OCI-LY3 (cell line): Measurements from ENCODE around the gene CIAO2B.
A peak's percentile ranks its signal among the peaks of the same experiment; 100 is the strongest.

Experiments
- H2AFZ ChIP-seq: fragments of 200-600, 300-600 bp; shearing (Covaris generic); 2 replicates; pipeline ENCODE4 v1.6.0; 2014; ENCODE audit warnings: antibody characterized with exemption, low read depth, low read length
- H3K27ac ChIP-seq: fragments of 200-600, 300-600 bp; sonication (generic); 2 replicates; pipeline ENCODE4 v1.5.1; 2014; ENCODE audit warnings: mild to moderate bottlenecking, low read length, moderate library complexity, mixed read lengths
- H3K27me3 ChIP-seq: fragments of 200-600, 300-600 bp; sonication (generic); 2 replicates; pipeline ENCODE4 v1.6.1; 2014; ENCODE audit warnings: low read depth, low read length, mixed read lengths
- H3K36me3 ChIP-seq: fragments of 200-600, 300-600 bp; sonication (generic); replicated peaks from 2 replicates; pipeline ENCODE3; 2014; ENCODE audit warnings: low read depth, low read length, mixed read lengths
- H3K4me1 ChIP-seq: fragments of 300-600, 200-600 bp; sonication (generic); 2 replicates; pipeline ENCODE4 v1.6.1; 2014; ENCODE audit warnings: low read length, mixed read lengths
- H3K4me2 ChIP-seq: fragments of 200-600, 300-600 bp; sonication (generic); 2 replicates; pipeline ENCODE4 v1.6.1; 2014; ENCODE audit warnings: low read length, mixed read lengths
- H3K4me3 ChIP-seq: fragments of 300-600, 200-600 bp; sonication (generic); 2 replicates; pipeline ENCODE4 v1.5.1; 2014; ENCODE audit warnings: antibody characterized with exemption, mild to moderate bottlenecking, low read length, moderate library complexity
- H3K79me2 ChIP-seq: fragments of 300-600, 200-600 bp; shearing (Covaris generic); 2 replicates; pipeline ENCODE4 v1.6.1; 2014; ENCODE audit warnings: mild to moderate bottlenecking, low read length, mixed read lengths
- H3K9ac ChIP-seq: fragments of 300-600, 200-600 bp; shearing (Covaris generic); 2 replicates; pipeline ENCODE4 v1.6.0; 2014; ENCODE audit warnings: mild to moderate bottlenecking, low read length, moderate library complexity
- H3K9me3 ChIP-seq: fragments of 200-600, 300-600 bp; shearing (Covaris generic); 2 replicates; pipeline ENCODE4 v1.6.1; 2014; ENCODE audit warnings: low read length, mixed read lengths; ENCODE audit not compliant: insufficient read depth
- H4K20me1 ChIP-seq: fragments of 200-600, 300-600 bp; sonication (generic); 2 replicates; pipeline ENCODE4 v1.6.1; 2016; ENCODE audit warnings: low read length, mixed read lengths; ENCODE audit not compliant: insufficient read depth
- EZH2phosphoT487 ChIP-seq: fragments of 200-600 bp; shearing (Covaris generic); IDR thresholded peaks from 2 replicates; pipeline ENCODE4 v1.6.1; 2018; ENCODE audit warnings: antibody characterized with exemption, mixed run types, low read depth
- TF ChIP-seq, protein P1 (sequence below): fragments of 200-600, 300-600 bp; sonication (generic); IDR thresholded peaks from 2 replicates; pipeline ENCODE4 v1.5.1; 2014; ENCODE audit warnings: antibody characterized with exemption, low read length, low read depth

The CIAO2B gene

DNA sequence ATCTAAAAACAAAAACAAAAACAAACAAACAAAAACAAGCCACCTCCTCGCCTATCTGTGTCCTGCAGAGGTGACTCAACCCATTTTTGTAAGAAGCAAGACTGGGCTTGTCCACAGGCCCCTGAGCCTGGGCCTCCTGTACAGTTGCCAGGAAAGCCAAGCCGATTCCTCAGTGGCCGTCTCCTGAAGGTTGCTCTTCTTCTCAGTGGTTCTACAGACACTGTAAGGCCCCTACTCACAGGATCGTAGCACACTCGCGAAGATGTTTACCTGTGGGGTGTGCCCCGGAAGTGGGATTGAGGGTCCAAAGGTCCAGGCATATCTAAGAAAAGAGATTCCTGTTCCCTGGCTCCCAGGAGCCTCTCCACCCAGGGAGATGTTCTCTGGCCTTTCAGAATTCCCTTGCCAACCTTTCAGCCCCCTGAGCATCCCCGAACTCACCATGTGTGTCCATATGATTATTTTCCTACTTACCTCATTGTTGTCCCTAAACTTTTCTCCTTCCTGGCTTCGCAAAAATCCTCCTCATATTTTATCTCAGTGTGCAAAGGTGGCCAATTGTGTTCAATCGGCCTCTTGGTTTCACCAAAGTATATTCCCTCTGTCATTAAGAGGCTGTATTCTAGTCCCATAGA is 19.4 kb upstream of the CIAO2B start:
- Histone ChIP-seq H3K27me3 (peaks cover 5% of the 10 kb centered on the region; the same call in 1 of the 2 replicates), H3K4me2 (no peak overlapping the region), H3K9me3 (no peaks in the 10 kb centered on the region), H3K79me2 (no peaks in the 10 kb centered on the region), H3K4me1 (peaks cover 25% of the 10 kb centered on the region), H3K36me3 (no peaks in the 10 kb centered on the region), H4K20me1 (no peaks in the 10 kb centered on the region), H3K27ac (no peak overlapping the region), H3K9ac (no peak overlapping the region), H2AFZ (no peak overlapping the region), H3K4me3 (no peak overlapping the region)
- TF ChIP-seq, protein P1, sequence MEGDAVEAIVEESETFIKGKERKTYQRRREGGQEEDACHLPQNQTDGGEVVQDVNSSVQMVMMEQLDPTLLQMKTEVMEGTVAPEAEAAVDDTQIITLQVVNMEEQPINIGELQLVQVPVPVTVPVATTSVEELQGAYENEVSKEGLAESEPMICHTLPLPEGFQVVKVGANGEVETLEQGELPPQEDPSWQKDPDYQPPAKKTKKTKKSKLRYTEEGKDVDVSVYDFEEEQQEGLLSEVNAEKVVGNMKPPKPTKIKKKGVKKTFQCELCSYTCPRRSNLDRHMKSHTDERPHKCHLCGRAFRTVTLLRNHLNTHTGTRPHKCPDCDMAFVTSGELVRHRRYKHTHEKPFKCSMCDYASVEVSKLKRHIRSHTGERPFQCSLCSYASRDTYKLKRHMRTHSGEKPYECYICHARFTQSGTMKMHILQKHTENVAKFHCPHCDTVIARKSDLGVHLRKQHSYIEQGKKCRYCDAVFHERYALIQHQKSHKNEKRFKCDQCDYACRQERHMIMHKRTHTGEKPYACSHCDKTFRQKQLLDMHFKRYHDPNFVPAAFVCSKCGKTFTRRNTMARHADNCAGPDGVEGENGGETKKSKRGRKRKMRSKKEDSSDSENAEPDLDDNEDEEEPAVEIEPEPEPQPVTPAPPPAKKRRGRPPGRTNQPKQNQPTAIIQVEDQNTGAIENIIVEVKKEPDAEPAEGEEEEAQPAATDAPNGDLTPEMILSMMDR = no peak
- no peak for TF ChIP-seq EZH2phosphoT487

DNA sequence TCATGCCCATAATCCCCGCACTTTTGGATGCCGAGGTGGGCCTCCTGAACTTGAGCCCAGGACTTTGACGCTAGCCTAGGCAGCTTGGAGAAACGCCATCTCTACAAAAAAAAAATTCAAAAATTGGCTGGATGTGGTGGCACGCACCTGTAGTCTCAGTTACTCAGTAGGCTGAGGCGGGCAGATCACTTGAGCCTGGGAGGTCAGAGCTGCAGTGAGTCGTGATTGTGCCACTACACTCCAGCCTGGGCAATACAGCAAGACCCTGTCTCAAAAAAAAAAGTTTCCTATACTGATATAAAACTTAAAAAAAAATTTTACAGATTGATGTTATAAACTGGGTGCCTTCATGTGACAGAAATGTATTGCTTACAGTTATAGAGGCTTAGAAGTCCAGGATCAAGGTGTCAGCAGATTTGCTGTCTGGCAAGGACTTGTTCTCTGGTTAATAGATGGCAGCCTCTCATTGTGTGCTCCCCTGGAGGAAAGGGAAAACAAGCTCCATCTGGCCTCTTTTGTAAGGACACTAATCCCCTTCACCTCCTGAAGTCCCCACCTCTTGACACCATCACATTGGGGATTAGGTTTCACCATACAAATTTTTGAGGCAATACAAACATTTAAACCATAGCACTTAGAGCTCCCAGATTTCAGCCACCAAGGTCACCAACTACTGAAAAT is 18.4 kb upstream of the CIAO2B start:
- Histone ChIP-seq H3K27ac (no peak overlapping the region), H3K4me1 (peaks cover 17% of the 10 kb centered on the region), H2AFZ (no peak overlapping the region), H3K9me3 (no peaks in the 10 kb centered on the region), H3K9ac (no peak overlapping the region), H3K36me3 (no peaks in the 10 kb centered on the region), H4K20me1 (no peaks in the 10 kb centered on the region), H3K4me2 (no peak overlapping the region), H3K27me3 (peaks cover 5% of the 10 kb centered on the region; the same call in 1 of the 2 replicates), H3K4me3 (no peak overlapping the region), H3K79me2 (no peaks in the 10 kb centered on the region)
- TF ChIP-seq EZH2phosphoT487 = no peak
- TF ChIP-seq, protein P1 = no peak

DNA sequence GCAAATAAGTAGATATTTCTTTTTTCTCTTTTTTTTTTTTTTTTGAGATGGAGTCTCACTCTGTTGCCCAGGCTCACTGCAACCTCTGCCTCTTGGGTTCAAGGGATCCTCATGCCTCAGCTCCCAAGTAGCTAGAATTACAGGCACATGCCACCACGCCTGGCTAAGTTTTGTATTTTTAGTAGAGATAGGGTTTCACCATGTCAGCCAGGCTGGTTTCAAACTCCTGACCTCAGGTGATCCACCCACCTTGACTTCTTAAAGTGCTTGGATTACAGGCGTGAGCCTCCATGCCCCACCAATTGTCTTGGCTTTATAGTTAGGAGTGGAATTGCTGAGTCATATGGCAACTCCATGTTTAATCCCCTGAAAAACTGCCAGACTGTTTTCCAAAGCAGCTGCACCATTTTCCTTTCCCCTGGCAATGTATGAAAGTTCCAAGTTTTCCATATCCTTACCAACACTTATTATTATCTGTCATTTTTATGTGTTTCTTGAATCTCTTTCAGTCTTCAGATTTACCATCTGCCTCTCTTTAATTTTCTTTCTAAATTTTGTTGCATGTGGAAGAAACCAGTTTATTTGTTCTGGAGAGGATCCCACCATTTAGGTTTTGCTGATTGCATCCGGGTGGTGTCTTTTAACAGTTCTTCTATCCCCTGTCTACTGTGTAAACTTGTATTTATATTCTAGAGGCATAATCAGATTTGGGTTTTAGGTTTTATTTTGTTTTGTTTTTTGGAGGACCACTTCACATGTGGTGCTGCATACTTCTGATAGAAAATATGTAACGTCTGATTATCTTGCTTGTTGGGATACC is 17.0 kb upstream of the CIAO2B start:
- no peak overlapping the region for H3K4me3 ChIP-seq
- TF ChIP-seq EZH2phosphoT487 = no peak
- TF ChIP-seq, protein P1 = no peak
- H2AFZ ChIP-seq = no peak overlapping the region
- H3K79me2 ChIP-seq = no peaks in the 10 kb centered on the region
- no peaks in the 10 kb centered on the region for H3K36me3 ChIP-seq
- peaks cover 5% of the 10 kb centered on the region; the same call in 1 of the 2 replicates for H3K27me3 ChIP-seq
- peaks cover 11% of the 10 kb centered on the region for H3K4me1 ChIP-seq
- no peak overlapping the region for H3K27ac ChIP-seq
- no peaks in the 10 kb centered on the region for H4K20me1 ChIP-seq
- no peak overlapping the region for H3K9ac ChIP-seq
- no peak overlapping the region for H3K4me2 ChIP-seq
- H3K9me3 ChIP-seq = no peaks in the 10 kb centered on the region

DNA sequence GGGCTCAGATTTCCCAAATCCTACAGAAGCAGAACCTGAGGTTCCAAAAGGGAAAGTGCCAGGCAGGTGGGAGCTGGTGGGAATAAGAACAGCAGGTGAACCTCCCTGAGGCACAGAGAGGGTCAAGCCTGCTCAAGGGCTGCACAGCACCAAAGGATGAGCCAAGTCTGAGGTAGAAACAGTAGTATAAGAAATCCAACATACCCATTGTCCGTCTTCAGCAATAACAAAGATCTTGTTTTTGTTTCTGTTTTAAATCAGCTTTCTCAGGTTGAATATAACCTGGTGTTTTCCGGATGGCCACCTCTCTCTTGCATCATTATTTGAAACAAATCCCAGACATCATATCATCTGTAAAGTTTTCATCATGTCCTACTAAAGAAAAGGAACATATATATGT is 16.2 kb upstream of the CIAO2B start:
- H3K4me3 ChIP-seq = no peak overlapping the region
- TF ChIP-seq, protein P1 = no peak
- TF ChIP-seq EZH2phosphoT487 = no peak
- H3K36me3 ChIP-seq = no peaks in the 10 kb centered on the region
- H3K9me3 ChIP-seq = no peaks in the 10 kb centered on the region
- no peak overlapping the region for H3K9ac ChIP-seq
- no peaks in the 10 kb centered on the region for H3K79me2 ChIP-seq
- H3K27me3 ChIP-seq = peaks cover 5% of the 10 kb centered on the region; the same call in 1 of the 2 replicates
- H4K20me1 ChIP-seq = no peaks in the 10 kb centered on the region
- no peak overlapping the region for H3K27ac ChIP-seq
- peaks cover 11% of the 10 kb centered on the region for H3K4me1 ChIP-seq
- no peak overlapping the region for H2AFZ ChIP-seq
- peak overlapping the region; percentile 34 for H3K4me2 ChIP-seq
